ENCODE results near the gene RHOH.

RHOH gene

DNA sequence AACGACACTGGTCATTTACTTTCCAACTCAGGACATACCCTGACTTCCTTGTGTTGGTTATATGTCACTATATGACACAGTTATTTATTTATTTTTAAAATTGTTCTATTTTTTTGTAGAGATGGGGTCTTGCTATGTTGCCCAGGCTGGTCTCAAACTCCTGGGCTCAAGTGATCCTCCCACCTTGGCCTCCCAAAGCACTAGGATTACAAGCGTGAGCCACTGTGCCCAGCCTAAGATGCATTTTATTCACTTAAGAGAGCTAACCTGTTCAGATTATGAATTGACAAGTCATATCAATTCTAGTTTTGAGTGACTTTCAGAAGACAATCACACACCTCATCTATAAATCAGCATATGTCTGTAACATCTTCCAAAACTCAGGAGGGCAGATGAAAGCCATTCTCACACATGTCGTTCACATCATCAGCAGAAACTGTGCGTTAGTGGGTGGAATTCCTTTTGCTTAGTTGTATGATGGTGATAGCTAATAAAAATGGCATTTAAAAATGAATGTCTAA, 9.4 kb upstream of the RHOH start:
- no peak for DNase-seq (ENCODE audit: extremely low read depth in 1 of 2, low read depth in 1 of 2)

DNA sequence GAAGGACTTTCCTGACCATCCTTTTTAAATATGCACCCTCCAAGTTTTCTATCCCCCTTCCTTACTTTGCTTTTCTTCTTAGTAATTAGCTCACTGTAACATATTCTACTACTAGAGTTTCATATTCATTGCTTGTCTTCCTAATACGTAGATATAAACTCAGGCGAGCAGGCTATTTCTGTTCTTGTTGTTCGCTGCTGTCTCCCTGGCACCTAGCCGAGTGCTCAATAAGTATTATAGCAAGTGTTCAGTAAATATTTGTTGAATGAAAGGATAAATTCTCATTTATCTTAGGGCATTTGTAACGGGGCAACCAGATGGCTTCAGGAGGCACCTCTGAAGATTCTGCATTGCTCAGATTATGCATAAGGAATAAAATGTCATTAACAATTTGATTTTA, 6.8 kb upstream of the RHOH start:
- DNase-seq (ENCODE audit: extremely low read depth in 1 of 2, low read depth in 1 of 2): no peak

DNA sequence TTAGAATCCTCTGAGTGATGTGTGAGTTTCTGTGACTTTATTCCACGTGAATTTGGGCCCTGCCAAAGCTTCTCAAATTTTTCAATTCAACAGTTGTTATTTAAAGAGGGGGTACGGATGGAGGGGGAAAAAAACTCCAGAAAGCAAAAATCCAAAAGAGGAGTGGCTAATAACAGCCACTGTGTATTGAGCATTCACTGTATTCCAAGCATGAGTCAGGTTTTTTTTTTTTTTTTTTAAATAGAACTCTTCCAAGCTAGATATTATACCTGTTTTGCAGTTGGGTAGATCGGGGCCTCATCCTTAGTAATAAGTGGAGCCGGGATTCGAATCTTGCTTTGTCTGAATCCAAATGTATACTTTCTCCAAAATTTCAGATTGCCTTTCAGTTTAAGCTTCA, 6.4 kb upstream of the RHOH start:
- no peak for DNase-seq (ENCODE audit: extremely low read depth in 1 of 2, low read depth in 1 of 2)

DNA sequence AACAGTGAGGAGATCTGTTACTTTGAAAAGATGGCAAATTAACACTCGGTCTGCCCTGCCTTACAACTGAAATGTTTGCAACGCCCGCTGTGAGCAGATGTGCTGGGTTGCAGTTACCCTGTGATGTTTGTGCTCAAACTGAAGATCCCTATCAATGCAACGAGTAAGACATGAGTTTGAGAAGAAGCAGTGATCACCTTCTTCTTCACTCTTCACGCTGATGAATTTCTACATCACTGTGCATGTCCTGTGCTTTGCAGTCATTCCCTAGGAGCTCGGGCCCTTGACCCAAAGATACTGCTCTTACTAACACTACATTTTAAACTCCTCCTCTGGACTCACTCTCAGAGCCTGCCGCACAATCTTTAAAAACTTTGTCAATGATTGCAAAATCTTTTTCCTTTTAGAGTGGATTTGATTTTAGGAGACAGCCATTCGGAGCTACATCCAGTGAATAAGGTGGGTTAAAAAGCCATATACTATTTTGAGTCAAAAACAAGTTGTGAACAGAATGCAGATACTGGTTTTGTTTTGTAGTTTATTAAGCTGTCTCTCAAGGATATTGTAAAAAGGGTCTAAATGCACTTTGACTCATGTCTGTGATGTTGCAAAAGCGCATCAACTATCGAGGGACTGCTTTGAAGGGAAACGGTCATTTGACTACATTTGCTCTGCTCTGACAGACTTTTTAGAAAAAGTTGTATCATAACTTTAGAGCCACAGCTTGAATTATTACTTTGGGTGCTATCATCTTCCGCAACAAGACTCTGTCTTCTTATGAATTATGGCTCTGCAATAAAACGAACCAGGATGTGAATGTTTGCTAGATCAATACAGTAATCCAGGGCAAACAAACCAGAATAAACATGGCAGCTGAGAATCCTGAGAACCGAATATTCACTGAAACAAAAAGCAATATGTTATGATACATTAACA, 5.7 kb upstream of the RHOH start:
- no peak for DNase-seq (ENCODE audit: extremely low read depth in 1 of 2, low read depth in 1 of 2)

DNA sequence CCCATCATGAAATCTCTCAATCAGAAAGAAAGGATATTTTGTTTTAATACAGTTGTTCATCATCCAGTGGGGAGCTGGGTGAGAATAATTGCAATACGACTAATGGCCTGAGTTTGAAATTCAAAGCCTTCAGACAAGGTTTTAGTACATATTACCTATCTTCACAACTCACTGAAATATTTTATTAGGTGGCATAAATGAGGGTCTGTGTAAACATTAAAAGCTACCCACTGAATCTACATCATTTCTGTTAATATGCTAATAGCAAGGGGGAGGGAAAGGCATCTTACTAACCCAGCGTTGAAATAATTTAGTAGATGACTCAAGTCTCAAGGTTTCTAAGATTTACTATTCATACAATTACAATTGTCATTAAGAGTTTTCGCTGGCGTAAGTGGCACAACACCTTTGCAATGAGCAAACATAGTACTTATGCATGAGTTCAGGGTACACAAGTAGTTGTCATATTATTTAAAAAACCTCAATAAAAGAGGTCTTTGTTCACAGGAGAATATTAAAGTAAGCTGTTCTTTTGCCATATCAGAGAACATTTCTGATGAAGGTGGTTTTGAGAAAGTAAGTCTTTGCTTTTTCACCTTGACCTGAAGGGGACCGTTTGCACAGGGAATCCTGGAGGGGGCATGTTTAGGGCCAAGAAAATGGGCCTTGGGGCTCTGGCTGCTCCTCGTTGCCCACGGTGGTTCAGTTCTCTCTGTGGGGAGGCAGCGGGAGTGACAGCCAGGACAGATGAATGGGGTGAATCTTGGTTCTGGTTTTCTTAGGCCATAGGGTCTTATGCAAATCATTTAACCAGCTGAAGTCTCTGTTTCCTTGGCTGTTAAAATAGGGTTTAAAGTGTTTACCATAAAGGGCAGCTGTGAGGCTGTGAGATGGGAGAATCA, 4.5 kb upstream of the RHOH start:
- DNase-seq (ENCODE audit: extremely low read depth in 1 of 2, low read depth in 1 of 2): no peak

DNA sequence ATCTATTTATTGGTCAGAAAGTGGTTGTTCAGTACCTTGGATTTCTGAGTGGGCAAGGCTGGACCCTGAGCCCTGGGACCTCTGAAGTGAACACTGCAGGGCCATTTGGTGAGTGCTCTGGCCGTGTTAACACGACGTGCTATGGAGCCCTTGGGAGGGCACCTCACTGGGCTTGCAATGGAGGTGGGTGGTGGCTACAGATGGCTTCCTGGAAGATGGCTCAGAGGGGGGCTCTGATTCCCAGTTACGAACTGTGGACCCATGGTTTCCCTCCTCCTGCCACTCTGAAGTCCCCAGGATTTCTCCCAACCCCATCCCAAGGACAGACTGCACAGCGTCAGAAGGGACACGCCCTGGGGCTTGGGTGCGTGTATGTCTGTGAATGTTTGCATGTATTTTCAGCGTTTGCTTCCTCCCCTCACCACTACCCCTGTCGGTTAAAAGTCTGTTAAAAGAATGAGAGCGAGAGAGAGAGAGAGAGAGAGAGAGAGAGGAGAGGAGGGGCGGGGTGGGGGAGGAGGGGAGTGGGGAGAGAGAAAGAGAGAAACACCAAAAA, 3.7 kb upstream of the RHOH start:
- DNase-seq (ENCODE audit: extremely low read depth in 1 of 2, low read depth in 1 of 2): no peak

DNA sequence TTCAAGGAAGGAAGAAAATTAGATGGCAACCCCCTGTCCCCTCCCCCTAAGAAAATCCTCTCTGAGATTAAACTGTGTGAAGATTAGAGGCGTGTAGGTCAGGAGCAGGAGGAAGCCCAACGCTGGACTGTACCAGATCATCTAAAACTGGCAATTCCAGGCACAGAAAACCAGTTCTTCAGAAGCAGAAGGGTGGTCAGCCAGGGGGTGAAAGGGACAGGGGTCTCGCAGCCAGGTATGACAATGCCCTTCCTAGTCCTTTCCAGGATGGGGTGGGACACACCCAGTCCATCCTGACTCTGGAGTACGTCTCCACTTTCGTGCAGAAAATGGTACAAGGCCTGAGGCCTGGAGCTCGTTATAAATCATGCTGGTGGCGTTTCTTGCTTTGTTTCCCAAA, 3.3 kb upstream of the RHOH start:
- DNase-seq (ENCODE audit: extremely low read depth in 1 of 2, low read depth in 1 of 2): no peak

DNA sequence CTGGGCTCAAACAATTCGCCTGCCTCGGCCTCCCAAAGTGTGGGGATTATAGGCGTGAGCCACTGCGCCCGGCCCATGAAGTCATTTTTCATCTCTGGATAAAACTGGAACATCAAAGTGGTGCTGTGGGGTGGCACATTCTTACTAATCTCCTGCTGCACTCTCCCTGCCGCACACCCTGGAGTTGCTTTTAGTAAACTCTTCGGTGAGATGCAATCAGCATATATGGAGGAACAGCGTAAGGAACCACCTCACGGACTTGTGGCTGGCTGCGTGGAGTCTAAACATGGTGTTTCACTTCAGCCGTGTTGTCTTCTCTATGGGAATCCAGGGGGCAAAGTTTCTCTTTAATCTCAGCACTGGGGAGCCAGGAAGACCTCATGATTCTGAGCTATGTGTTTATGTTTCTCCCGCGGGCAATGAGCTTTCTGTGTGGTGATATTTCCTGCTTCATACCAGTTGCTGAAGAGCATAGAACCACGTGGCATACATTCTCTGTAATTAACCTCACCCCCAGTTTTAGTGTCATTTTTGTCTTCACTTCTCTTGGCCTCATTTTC, 2.1 kb upstream of the RHOH start:
- no peak for DNase-seq (ENCODE audit: extremely low read depth in 1 of 2, low read depth in 1 of 2)

DNA sequence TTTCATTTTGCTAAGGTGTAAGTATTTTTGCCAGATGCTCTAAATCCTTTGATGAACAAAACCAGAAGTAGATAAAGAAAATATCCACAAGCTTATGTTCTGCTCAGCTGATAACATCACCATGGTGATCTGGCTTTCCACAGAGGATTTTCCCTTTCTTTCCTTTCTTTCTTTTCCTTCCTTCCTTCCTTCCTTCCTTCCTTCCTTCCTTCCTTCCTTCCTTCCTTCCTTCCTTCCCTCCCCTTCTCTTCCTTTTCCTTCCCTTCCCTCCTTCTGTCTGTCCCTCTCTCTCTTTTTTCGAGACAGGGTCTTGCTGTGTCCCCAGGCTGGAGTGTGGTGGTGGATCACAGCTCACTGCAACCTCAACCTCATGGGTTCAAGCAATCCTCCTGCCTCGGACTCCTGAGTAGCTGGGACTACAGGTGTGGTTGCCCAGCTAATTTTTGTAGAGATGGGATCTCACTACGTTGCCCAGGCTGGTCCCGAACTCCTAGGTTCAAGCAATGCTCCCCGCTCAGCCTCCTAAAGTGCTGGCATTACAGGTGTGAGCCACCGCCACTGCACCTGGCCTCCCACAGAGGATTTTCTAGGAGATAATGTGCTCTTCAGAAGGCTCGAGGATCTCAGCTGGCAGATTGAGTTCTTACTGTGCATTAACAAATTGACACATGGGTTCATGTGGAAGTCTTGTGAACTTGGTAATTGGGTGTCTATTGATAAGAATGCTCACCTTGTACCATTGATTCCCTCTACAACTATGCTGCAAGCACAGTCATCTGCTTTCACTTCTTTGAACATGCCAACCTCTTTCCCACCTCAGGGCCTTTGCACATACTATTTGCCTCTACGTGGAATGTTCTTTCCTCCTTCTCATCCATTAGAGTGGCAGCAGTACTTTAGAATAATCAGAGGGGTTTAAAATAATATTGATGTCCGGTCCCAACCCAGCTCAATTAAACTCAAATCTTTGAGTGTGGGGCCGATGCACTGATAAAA, 1.4 kb upstream of the RHOH start:
- no peak for DNase-seq (ENCODE audit: extremely low read depth in 1 of 2, low read depth in 1 of 2)

DNA sequence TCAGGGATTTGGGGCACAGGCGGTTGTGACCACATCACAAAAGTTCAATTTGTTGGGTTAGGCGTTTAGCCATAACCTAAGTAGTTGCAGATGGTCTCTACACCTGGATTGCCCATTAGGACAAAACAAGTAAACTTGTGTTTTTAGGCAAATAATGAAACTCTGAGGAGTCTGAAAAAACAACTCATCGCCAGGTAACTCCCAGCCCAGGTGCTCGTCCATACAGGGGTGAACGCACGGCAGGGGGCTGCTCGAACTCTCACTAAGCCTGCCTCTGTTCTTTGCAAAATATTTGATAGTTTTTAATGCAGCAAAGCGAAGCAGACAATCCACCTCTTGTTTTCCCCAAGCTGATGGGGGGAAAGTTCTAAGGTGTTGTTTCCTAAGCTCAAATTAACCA, 559 bp upstream of the RHOH start:
- no peak for DNase-seq (ENCODE audit: extremely low read depth in 1 of 2, low read depth in 1 of 2)

DNA sequence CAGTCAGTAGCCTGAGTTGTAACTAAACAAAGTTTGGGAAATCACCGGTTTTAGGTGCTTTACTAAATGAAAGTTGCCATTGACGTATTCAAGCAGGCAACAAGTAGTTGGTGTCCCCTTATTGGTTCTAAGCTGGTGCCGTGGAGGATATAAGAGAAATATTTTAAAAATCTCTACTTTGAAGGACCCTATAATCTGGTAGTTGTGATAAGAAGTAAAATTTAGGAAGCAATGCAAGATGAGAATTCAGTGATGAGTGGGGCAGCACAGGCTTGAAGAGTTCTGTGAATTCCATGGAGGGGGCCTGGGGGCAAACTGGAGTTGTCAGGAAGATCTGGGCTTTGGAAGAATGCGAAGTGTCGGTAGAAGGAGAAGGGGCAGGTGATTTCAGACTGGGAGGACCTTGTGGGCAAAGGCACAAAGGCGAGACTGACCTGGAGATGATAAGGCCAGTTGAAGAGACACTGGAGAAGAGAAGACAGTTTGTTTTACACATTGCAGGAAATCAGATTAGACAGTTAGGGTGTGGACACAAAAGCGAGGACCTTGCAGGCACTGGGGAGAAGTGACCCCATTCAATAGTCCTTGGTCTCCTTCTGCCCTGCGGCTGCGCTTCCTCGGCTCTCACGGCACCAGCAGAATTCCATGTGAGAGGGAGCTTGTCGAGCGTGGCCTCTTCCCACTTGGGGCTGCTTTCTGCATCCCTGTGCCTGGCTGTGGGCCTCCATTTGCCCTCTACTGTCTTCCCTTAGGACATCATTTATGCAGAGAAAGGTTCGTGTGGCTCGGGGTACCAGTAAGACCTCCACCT, 1.3 kb downstream of the RHOH start:
- no peak for DNase-seq (ENCODE audit: extremely low read depth in 1 of 2, low read depth in 1 of 2)

DNA sequence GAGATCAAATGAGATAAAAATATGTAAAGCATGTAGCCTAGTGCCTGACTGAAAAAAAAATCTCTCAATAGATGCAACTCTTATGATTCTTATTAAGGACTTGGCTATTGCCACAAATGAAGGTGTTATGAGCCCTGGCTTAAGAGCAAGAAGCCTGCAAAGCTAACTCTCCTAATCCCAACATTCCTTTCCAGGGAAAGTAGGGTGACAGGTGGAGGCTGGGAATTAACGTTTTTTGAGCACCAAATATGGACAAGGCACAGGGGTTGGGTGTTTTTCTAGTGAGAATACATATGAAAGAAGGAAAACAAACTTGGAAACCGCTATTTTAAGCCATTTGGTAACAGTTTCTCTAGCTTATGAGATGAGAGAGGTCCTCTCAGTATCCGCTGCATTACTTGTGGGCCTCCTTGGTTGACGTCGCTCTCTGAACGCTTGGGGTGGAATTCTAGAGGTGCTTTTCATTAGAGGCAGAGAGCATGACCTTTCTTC, 2.4 kb downstream of the RHOH start:
- no peak for DNase-seq (ENCODE audit: extremely low read depth in 1 of 2, low read depth in 1 of 2)

DNA sequence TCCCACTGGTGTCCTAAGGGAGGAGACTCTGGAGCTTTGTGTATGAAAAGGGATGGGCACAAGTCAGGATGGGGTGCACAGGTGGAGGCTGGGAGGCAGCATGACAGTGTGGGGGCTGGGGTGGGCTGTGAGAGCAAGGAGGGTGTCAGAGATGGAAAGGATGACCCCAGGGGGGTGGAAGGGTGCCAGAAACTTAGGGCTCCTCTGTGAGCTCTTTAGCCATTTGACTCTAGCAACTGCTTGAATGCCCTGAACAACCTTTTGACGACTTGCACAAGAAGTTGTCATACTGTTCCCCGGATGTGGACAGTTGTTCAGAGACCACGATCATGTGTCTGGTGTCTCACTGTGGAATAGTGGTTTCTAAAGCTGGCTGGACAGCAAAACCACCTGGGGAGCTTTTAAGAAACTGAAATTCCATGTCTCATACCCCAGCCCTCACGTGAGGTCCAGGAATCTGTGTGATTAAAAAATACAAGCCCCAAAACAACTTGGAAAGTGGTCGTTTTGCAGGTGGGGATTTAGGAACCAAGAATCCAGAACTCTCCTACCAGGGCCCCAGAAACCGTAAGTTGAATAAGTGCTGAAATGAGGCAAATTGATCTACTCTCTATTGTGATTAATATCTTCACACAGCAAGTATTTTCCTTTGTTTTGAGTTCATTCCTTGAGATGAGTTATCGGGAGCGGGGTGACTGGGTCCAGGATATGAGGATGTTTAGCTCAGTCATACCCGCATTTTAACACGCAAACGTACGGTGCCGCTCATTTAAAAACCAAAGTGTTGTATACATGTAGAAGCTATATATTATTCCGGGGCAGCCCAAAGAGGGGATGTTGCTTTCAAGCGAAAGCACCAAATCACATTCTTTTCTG, 3.4 kb downstream of the RHOH start:
- peak in 1 of 2 donors; percentile 90 for DNase-seq (ENCODE audit: extremely low read depth in 1 of 2, low read depth in 1 of 2)

DNA sequence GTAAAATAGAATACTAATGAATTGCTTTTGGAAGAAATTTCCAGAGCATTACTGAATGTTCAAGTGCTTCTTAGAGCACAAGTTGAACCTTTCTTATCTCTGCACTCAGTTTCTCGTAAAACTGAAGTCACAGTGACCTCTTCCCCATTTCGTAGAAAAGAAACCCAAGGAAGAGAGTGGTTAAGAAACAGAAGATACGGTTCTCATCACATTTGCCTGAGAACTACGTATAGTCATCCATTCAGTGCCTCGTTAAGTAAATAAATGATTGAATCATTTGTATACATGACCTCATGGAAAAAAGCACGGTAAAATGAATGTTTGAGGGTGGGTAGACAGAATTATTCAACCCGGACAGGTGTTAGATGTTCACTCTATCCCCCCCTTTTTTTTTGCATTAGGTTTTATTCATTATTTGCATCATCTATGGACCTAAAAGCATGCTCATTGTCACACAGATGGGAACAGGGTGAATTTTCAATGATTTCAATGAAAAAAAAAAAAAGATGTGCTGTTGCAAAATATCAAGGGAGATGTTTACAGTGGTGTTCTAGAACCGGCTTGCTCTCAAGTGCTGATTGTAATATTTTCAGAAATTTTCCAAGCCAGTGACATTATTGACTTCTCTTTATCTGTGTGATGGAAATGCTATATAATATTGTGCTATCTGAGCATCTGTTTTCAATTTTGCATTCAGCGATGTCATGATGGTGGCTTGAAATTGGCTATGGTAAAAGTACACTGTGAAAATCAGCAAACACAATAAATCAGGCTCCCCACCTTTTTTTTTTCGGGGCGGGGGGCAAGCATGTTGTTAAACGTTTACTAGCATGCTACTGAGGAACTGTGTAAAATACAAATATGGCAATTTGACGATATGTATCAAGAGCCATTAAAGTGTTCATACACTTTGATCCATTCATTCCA, 4.3 kb downstream of the RHOH start:
- DNase-seq (ENCODE audit: extremely low read depth in 1 of 2, low read depth in 1 of 2): no peak

DNA sequence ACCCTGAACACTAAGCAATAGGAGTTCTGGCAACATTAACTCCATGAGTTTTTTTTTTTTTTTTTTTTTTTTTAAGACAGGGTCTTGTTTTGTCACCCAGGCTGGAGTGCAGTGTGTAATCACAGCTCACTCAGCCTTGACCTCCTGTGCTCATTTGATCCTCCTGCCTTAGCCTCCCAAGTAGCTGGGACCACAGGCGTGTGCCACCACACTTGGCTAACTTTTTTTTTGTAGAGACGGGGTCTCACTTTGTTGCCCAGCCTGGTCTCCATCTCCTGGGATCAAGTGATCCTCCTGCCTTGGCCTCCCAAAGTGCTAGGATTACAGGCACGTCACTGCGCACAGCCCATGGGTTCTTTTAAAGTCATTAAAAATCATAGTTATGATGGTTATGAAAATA, 5.1 kb downstream of the RHOH start:
- no peak for DNase-seq (ENCODE audit: extremely low read depth in 1 of 2, low read depth in 1 of 2)

DNA sequence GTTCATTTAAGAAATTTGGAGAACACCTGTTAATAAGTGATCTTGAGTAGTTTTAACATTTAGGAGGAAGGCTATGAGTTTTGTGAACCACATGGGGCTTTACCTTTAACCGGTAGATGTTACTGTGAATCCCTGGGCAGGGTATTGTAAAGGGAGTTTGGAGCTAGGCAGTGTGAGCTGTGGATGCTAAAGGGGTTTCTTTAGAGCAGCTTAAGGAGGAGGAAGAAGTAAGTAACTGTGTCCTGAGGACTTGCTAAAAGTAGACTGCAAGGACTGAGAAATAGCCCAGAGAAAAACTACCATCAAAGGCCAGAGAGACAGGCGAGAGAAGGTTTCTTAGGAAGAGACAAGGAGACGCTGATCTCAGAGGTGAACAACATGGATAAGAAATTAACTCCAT, 5.6 kb downstream of the RHOH start:
- no peak for DNase-seq (ENCODE audit: extremely low read depth in 1 of 2, low read depth in 1 of 2)

All from stimulated activated CD8-positive, alpha-beta memory T cell treated with anti-CD3 and anti-CD28 coated beads, Interleukin-7, amount 100 ng/mL, for 48 hours (primary cell).